Astrocyte (in vitro differentiated cells and primary cell): Measurements from ENCODE around the gene WWC2.

ENCODE experiments used
- CTCF ChIP-seq: IDR thresholded peaks from 2 replicates; pipeline ENCODE4 v1.5.1; 2011; ENCODE audit warnings: low read depth, mild to moderate bottlenecking, inconsistent platforms, low read length, moderate library complexity; ENCODE audit not compliant: insufficient read depth
- EZH2 ChIP-seq: IDR thresholded peaks from 2 replicates; pipeline ENCODE4 v1.6.1; 2012; ENCODE audit warnings: mild to moderate bottlenecking, low read length, inconsistent platforms; ENCODE audit not compliant: insufficient read depth

DNA sequence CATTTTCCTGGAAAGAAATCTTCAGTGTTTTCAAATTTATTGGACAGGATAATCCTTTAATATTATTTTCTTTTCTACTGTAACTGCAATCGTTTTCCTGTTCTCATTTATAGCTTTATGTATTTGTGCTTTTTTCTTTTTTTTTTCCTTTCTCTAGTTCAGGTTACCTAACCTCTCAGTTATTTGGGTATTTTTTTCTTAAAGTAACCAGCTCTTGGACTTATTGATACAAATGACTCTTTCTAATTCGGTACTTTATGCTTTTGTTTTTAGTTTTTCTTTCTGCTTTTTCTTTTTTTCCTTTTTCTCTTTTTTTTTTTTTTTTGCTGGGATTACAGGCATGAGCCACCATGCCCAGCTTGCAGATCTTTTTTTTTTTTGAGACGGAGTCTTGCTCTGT is 25.2 kb downstream of the WWC2 start:
- no peak for TF ChIP-seq CTCF
- no peak for TF ChIP-seq EZH2
